Nephron (organoid): ENCODE results near the gene PIGU.
"Not testable (repeated sequence)": the region's sequence is repeated elsewhere in the genome, so short reads cannot be mapped to it uniquely, and the experiment has no call there.

Experiments used
- H3K27ac Mint-ChIP-seq, 3 experiments: 2 replicates each; pipeline ENCODE4 v1.8.0; 2020; ENCODE audit warnings: mixed read lengths in 3 of 3, mild to moderate bottlenecking in 2 of 3, moderate library complexity in 1 of 3
- H3K27me3 Mint-ChIP-seq: 2 replicates; pipeline ENCODE4 v1.8.0; 2021; ENCODE audit warnings: low read depth, mild to moderate bottlenecking, moderate library complexity, mixed read lengths
- H3K36me3 Mint-ChIP-seq: 2 replicates; pipeline ENCODE4 v1.8.0; 2020; ENCODE audit warnings: low read depth, mixed read lengths
- H3K4me1 Mint-ChIP-seq: 2 replicates; pipeline ENCODE4 v1.8.0; 2020; ENCODE audit warnings: mixed read lengths
- H3K4me3 Mint-ChIP-seq, 3 experiments: 2 replicates each; pipeline ENCODE4 v1.8.0; 2020; ENCODE audit warnings: mild to moderate bottlenecking in 3 of 3, mixed read lengths in 3 of 3, moderate library complexity in 2 of 3
- H3K9me3 Mint-ChIP-seq: 2 replicates; pipeline ENCODE4 v1.8.0; 2020; ENCODE audit warnings: mixed read lengths
- CTCF ChIP-seq, 3 experiments: fragments of 200-600 bp; sonication (generic); IDR thresholded peaks; one replicate each; pipeline ENCODE4 v1.5.0; 2021; ENCODE audit warnings: antibody characterized with exemption in 3 of 3; ENCODE audit not compliant: unreplicated experiment in 3 of 3

Gene PIGU

DNA sequence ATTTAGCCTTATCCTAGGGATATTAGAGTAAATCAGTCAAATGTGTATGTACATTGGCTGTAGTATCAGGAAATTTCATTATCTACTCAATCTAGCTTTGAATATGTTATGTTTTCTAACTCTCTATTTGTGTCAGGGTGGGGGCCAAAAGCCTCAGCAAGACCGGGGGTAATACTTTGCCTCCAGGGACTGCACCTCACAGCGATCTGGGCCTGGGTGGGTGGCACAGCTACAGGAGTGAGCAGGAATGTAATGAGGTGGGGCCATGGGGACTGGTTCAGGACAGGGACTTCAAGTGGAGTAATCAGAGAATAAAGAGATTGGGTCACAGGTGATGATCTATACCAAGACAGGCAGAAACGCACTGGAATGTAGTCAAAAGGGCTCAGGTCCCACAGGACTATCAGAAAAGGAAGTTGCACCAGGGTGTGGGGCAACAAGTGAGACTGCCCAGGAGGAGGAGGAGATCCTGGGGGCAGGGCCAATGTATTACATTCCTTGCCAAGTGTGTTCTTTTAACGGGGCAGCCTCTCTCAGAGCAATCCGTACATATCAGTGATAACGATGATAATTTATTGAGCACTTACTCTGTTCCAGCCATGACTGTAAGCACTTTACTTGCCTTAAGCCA lies 54.0 kb downstream of the PIGU start:
- H3K4me3 Mint-ChIP-seq, result no peak overlapping the region
- H3K36me3 Mint-ChIP-seq, result peaks cover 52% of the 10 kb centered on the region
- H3K9me3 Mint-ChIP-seq, result no peaks in the 10 kb centered on the region
- no peak for TF ChIP-seq CTCF (IDR thresholded peaks at IDR 0.05; ENCODE audit: unreplicated experiment in 3 of 3)
- no peaks in the 10 kb centered on the region for H3K27me3 Mint-ChIP-seq
- H3K4me1 Mint-ChIP-seq, result no peaks in the 10 kb centered on the region
- H3K27ac Mint-ChIP-seq, result no peak overlapping the region

DNA sequence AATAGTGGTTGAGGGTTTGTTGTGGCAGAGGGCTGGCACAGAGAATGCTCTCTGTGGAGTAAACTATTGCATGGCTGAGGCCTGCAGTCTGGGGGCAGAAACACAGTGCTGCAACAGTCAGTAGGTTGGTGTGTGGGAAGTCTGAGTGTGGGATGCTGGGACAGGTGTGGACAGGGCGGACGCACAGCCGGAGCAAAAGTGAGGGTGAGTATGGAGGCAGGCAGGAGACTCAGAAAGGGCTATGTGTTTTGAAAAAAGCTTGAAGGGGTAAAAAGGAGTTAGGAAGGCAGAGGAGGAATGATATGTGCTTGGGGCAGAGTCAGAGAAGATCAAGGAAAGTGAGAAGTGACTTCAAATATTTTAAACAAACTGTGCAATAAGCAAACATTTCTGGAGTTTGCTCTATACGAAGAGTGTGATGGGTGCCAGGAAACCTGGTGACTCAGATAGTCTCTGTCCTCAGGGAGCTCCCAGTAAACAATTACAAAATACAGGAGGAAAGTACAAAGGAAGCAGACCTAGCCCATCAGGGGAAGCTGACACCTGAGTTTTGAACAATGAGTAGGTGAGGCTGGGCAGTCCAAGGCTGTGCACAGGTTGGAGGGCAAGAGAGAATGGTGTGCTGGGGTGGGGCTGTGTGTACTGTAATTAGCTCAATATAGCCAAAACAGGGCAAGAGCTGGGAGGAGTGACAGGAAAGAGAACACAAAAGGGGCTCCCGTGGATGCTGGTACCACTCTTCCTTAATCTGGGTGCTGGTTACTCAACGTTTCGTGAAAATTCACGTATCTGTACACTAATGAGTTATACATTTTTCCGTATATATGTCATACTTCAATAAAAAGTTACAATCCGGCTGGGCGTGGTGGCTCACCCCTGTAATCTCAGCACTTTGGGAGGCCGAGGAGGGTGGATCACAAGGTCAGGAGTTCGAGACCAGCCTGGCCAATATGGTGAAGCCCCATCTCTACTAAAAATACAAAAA lies 55.2 kb downstream of the PIGU start:
- H3K27ac Mint-ChIP-seq, result no peak overlapping the region
- H3K4me3 Mint-ChIP-seq, result no peak overlapping the region
- no peak for TF ChIP-seq CTCF (IDR thresholded peaks at IDR 0.05; ENCODE audit: unreplicated experiment in 3 of 3)
- H3K9me3 Mint-ChIP-seq, result no peaks in the 10 kb centered on the region
- H3K27me3 Mint-ChIP-seq, result no peaks in the 10 kb centered on the region
- H3K36me3 Mint-ChIP-seq, result peaks cover 65% of the 10 kb centered on the region
- H3K4me1 Mint-ChIP-seq, result no peaks in the 10 kb centered on the region

DNA sequence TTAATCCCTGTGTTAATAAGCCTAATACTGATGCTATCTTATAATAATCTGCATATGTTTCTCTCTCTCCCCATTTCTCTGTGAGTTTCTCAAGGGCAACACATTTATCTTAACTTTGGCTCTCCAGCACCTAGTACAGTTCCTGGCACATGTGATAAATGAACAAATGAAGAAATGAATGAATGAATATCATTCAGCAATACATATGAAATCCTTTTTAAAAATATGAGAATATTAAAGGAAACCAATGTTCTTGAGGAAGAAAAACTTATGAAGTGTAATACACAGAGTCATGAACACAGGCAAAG lies 55.9 kb downstream of the PIGU start:
- TF ChIP-seq CTCF (IDR thresholded peaks at IDR 0.05; ENCODE audit: unreplicated experiment in 3 of 3), result no peak
- no peak overlapping the region for H3K4me3 Mint-ChIP-seq
- no peaks in the 10 kb centered on the region for H3K4me1 Mint-ChIP-seq
- H3K27me3 Mint-ChIP-seq, result no peaks in the 10 kb centered on the region
- H3K27ac Mint-ChIP-seq, result no peak overlapping the region
- peaks cover 71% of the 10 kb centered on the region for H3K36me3 Mint-ChIP-seq
- H3K9me3 Mint-ChIP-seq, result no peaks in the 10 kb centered on the region

DNA sequence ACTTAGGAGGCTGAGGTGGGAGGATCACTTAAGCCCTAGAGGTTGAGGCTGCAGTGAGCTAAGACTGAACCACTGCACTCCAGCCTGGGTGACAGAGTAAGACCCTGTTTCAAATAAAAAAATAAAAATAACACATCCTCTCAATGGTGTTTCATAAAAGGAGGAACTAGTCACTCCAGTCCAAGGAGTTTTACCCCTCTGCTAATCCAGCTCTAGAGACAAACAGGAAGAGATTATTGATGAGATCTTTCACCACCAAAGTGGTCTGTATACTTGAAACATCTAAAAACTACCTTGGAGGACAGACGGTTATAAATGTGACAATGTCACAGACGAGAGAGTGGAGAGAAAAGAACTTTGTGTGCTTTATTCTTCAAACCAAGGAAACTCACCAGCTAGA lies 58.2 kb downstream of the PIGU start:
- Mint-ChIP-seq H3K4me3 (no peak overlapping the region), H3K36me3 (peaks cover 84% of the 10 kb centered on the region), H3K27me3 (no peaks in the 10 kb centered on the region), H3K4me1 (no peaks in the 10 kb centered on the region), H3K9me3 (no peaks in the 10 kb centered on the region), H3K27ac (no peak overlapping the region)
- TF ChIP-seq CTCF (IDR thresholded peaks at IDR 0.05; ENCODE audit: unreplicated experiment in 3 of 3), result no peak

- not testable (repeated sequence) for H3K9me3 Mint-ChIP-seq
These were observed 60.0 kb downstream of the PIGU start for GRCh38 chr20:34616913-34617312.

DNA sequence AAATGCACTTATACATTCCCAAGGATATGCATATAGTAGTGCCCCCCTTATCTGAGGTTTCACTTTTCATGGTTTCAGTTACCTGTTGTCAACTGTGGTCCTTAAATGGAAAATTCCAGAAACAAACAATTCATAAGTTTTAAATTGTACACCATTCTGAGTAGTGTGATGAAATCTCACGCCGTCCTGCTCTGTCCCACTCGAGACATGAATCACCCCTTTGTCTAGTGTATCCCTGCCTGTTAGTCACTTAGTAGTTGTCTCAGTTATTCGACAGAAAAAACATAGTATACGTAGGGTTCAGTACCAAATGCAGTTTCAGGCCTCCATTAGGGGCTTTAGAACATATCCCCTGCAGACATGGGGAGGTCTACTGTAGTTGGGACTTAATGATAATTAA lies 61.4 kb downstream of the PIGU start:
- Mint-ChIP-seq H3K4me3 (no peak overlapping the region), H3K27ac (no peak overlapping the region), H3K27me3 (no peaks in the 10 kb centered on the region), H3K4me1 (no peaks in the 10 kb centered on the region), H3K9me3 (no peaks in the 10 kb centered on the region), H3K36me3 (peaks cover 75% of the 10 kb centered on the region)
- TF ChIP-seq CTCF (IDR thresholded peaks at IDR 0.05; ENCODE audit: unreplicated experiment in 3 of 3), result no peak

More at GRCh38 chr20:34616913-34617312, 60.0 kb downstream of the PIGU start:
- not testable (repeated sequence) for H3K4me1 Mint-ChIP-seq, H3K4me3 Mint-ChIP-seq, H3K27ac Mint-ChIP-seq, H3K27me3 Mint-ChIP-seq
- H3K36me3 Mint-ChIP-seq, result peaks cover 83% of the 10 kb centered on the region

- H3K4me1 Mint-ChIP-seq, H3K4me3 Mint-ChIP-seq, H3K27me3 Mint-ChIP-seq, H3K27ac Mint-ChIP-seq, H3K9me3 Mint-ChIP-seq: not testable (repeated sequence)
- H3K36me3 Mint-ChIP-seq, result peaks cover 61% of the 10 kb centered on the region
These were observed 64.9 kb downstream of the PIGU start for GRCh38 chr20:34611976-34612375.
